ENCODE results near the gene RAD52. TPM values are rescaled to one million over a fixed set of nuclear protein-coding genes. Genes with fewer than 3 reads are reported as not detected.
A peak's percentile ranks its signal among the peaks of the same experiment; 100 is the strongest.

RAD52 gene
- total RNA-seq, 1 experiment from 2014 or later: 15.3 TPM

DNA sequence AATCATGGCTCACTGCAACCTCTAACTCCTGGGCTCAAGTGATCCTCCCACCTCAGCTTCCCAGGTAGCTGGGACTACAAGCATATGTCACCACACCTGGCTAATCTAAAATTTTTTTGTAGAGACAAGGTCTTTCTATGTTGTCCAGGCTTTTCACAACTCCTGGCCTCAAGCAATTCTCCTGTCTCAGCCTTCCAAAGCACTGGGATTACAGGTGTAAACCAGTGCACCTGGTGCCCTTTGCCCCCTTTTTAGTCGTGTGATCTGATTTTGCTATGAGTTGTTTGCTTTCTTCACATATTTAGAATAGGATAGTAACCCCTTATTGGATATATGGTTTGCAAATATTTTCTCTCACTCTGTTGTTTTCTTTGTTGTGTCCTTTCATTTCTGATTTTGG, 1.7 kb upstream of the RAD52 start:
- H3K4ac ChIP-seq (ENCODE audit: low read depth, low read length): no peak overlapping the region
- H3K14ac ChIP-seq (ENCODE audit: insufficient read depth, low read length): no peak overlapping the region
- peaks cover 0 to 6% of the 10 kb centered on the region in 2 experiments; a peak in 2 of 5 replicates for H3K9me3 Mint-ChIP-seq
- H4K91ac ChIP-seq (ENCODE audit: insufficient read length, low read depth, low read length): no peak overlapping the region
- H2BK20ac ChIP-seq (ENCODE audit: low read depth, low read length, poor library complexity, severe bottlenecking): no peak overlapping the region
- H3K27ac ChIP-seq (ENCODE audit: insufficient read length, low read depth, low read length): no peak overlapping the region
- no CpG with 5 or more reads among the region's 1 CpG for WGBS (ENCODE audit: extremely low coverage, insufficient read length, low lambda C conversion rate)
- no peak overlapping the region for H4K8ac ChIP-seq (replicated peaks; ENCODE audit: insufficient read length, low read depth, low read length)
- H3K4me3 Mint-ChIP-seq: peak overlapping the region in 1 of 2 experiments; percentile 99; a peak in 3 of 5 replicates
- H3K56ac ChIP-seq (ENCODE audit: insufficient read length, low read depth, low read length): no peak overlapping the region
- H2BK5ac ChIP-seq (ENCODE audit: insufficient read length, low read length): no peak overlapping the region
- TF ChIP-seq, protein P1, sequence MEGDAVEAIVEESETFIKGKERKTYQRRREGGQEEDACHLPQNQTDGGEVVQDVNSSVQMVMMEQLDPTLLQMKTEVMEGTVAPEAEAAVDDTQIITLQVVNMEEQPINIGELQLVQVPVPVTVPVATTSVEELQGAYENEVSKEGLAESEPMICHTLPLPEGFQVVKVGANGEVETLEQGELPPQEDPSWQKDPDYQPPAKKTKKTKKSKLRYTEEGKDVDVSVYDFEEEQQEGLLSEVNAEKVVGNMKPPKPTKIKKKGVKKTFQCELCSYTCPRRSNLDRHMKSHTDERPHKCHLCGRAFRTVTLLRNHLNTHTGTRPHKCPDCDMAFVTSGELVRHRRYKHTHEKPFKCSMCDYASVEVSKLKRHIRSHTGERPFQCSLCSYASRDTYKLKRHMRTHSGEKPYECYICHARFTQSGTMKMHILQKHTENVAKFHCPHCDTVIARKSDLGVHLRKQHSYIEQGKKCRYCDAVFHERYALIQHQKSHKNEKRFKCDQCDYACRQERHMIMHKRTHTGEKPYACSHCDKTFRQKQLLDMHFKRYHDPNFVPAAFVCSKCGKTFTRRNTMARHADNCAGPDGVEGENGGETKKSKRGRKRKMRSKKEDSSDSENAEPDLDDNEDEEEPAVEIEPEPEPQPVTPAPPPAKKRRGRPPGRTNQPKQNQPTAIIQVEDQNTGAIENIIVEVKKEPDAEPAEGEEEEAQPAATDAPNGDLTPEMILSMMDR (conservative IDR thresholded peaks at IDR 0.05): no peak
- no peak overlapping the region for H3K9ac ChIP-seq (ENCODE audit: extremely low read depth, insufficient read length, low read length)
- H4K20me1 ChIP-seq (ENCODE audit: control insufficient read depth, insufficient read depth, insufficient read length): no peaks in the 10 kb centered on the region
- H3K4me1 ChIP-seq (ENCODE audit: insufficient read depth, low read length): no peaks in the 10 kb centered on the region; the same call in 1 of the 2 replicates
- H2BK12ac ChIP-seq (ENCODE audit: insufficient read length, low read depth, low read length): no peak overlapping the region
- H3K79me2 ChIP-seq (ENCODE audit: insufficient read depth, low read length): peaks cover 3% of the 10 kb centered on the region; the same call in 1 of the 2 replicates
- peaks cover 3 to 10% of the 10 kb centered on the region in 2 experiments; a peak in 3 of 4 replicates for H3K4me1 Mint-ChIP-seq
- H3K27me3 Mint-ChIP-seq (ENCODE audit: low read depth): no peaks in the 10 kb centered on the region
- H2AK5ac ChIP-seq (ENCODE audit: insufficient read length, low read length): no peak overlapping the region
- H3K23me2 ChIP-seq (ENCODE audit: insufficient read length, low read depth, low read length, poor library complexity, severe bottlenecking): no peaks in the 10 kb centered on the region
- H3K27me3 ChIP-seq (ENCODE audit: insufficient read depth, low read length): no peaks in the 10 kb centered on the region
- no peak overlapping the region for H4K5ac ChIP-seq (ENCODE audit: insufficient read length, low read depth, low read length)
- no peak overlapping the region for H3K18ac ChIP-seq (ENCODE audit: insufficient read length, low read depth, low read length)
- H3K79me1 ChIP-seq (ENCODE audit: insufficient read depth, low read depth, low read length, poor library complexity, severe bottlenecking): no peaks in the 10 kb centered on the region
- peak overlapping the region in 1 of 3 experiments; percentile 19; a peak in 1 of 7 replicates for H3K27ac Mint-ChIP-seq
- H2BK15ac ChIP-seq (ENCODE audit: low read depth, low read length): no peak overlapping the region
- H3T11ph ChIP-seq (ENCODE audit: low read length): no peak overlapping the region
- H3K23ac ChIP-seq (ENCODE audit: insufficient read length, low read depth, low read length): no peak overlapping the region
- H2AFZ ChIP-seq (ENCODE audit: low read length): no peak overlapping the region
- DNase-seq: no peak
- H2BK120ac ChIP-seq (ENCODE audit: low read depth, low read length, poor library complexity, severe bottlenecking): no peak overlapping the region
- H3K9me3 ChIP-seq (ENCODE audit: control insufficient read depth, low read depth, low read length): no peaks in the 10 kb centered on the region
- H3K36me3 Mint-ChIP-seq (ENCODE audit: insufficient read depth in 1 of 3, low read depth in 3 of 3): peaks cover 4 to 10% (median 5%) of the 10 kb centered on the region in 3 experiments; a peak in 2 of 7 replicates
- H3K4me2 ChIP-seq (ENCODE audit: insufficient read depth, insufficient read length, low read length): no peak overlapping the region
